ENCODE measurements around the gene ATP8A2. TPM values are rescaled to one million over a fixed set of nuclear protein-coding genes. Genes with fewer than 3 reads are reported as not detected.

ATP8A2 gene
- polyA plus RNA-seq, 3 donors, result not detected

- intact Hi-C loops (cut with micrococcal nuclease), result no loop called here
- DNase-seq, result no peak
- no peaks in the 10 kb centered on the region for H3K27me3 ChIP-seq (ENCODE audit: control insufficient read depth in 2 of 2, insufficient read depth in 2 of 2, low read length in 2 of 2)
- TF ChIP-seq CTCF (IDR thresholded peaks at IDR 0.05), result no peak
- Mint-ChIP-seq H3K9me3 (peaks cover 0 to 2% (median 0%) of the 10 kb centered on the region in 7 donors), H3K4me1 (peaks cover 7% of the 10 kb centered on the region), H3K27me3 (ENCODE audit: low read depth in 3 of 3) (peaks cover 0 to 1% (median 0%) of the 10 kb centered on the region in 3 donors), H3K36me3 (no peaks in the 10 kb centered on the region), H3K27ac (no peak overlapping the region), H3K4me3 (no peak overlapping the region)
- H3K9ac ChIP-seq (ENCODE audit: insufficient read depth, low read length, poor library complexity, severe bottlenecking), result no peak overlapping the region
- WGBS (ENCODE audit: insufficient coverage), result 81% methylated on average over 3 of the region's 5 CpGs
- no peaks in the 10 kb centered on the region for H3K79me2 ChIP-seq (ENCODE audit: insufficient read depth, low read length)
- no peak overlapping the region for H2AFZ ChIP-seq (ENCODE audit: insufficient read depth, low read depth, low read length, poor library complexity, severe bottlenecking)
- H3K4me1 ChIP-seq (ENCODE audit: control insufficient read depth in 1 of 2, insufficient read depth in 2 of 2, low read length in 2 of 2), result peaks cover 0 to 8% of the 10 kb centered on the region in 2 donors
- H4K20me1 ChIP-seq (ENCODE audit: insufficient read depth, low read length), result no peaks in the 10 kb centered on the region
- H3K27ac ChIP-seq (ENCODE audit: low read depth in 1 of 2, low read length in 2 of 2), result no peak overlapping the region
- H3K4me2 ChIP-seq (replicated peaks; ENCODE audit: extremely low read depth, low read length, poor library complexity, severe bottlenecking), result no peak overlapping the region
- no peaks in the 10 kb centered on the region for H3K36me3 ChIP-seq (replicated peaks in 1 of 2; ENCODE audit: control insufficient read depth in 1 of 2, insufficient read depth in 2 of 2, low read length in 2 of 2)
- H3K4me3 ChIP-seq (replicated peaks in 1 of 3; ENCODE audit: low read depth in 2 of 3, low read length in 3 of 3), result no peak overlapping the region
- no peaks in the 10 kb centered on the region for H3K9me3 ChIP-seq (replicated peaks in 1 of 2; ENCODE audit: control insufficient read depth in 1 of 2, insufficient read depth in 1 of 2, low read length in 2 of 2)
Measured at GRCh38 chr13:25756251-25756650, 384.5 kb downstream of the ATP8A2 start.

- Histone ChIP-seq H3K27me3 (ENCODE audit: control insufficient read depth in 2 of 2, insufficient read depth in 2 of 2, low read length in 2 of 2) (no peaks in the 10 kb centered on the region), H3K27ac (ENCODE audit: low read depth in 1 of 2, low read length in 2 of 2) (no peak overlapping the region), H3K9me3 (replicated peaks in 1 of 2; ENCODE audit: control insufficient read depth in 1 of 2, insufficient read depth in 1 of 2, low read length in 2 of 2) (no peaks in the 10 kb centered on the region), H3K4me3 (replicated peaks in 1 of 3; ENCODE audit: low read depth in 2 of 3, low read length in 3 of 3) (no peak overlapping the region), H3K4me1 (ENCODE audit: control insufficient read depth in 1 of 2, insufficient read depth in 2 of 2, low read length in 2 of 2) (peaks cover 0 to 8% of the 10 kb centered on the region in 2 donors), H3K79me2 (ENCODE audit: insufficient read depth, low read length) (no peaks in the 10 kb centered on the region), H3K4me2 (replicated peaks; ENCODE audit: extremely low read depth, low read length, poor library complexity, severe bottlenecking) (no peak overlapping the region), H2AFZ (ENCODE audit: insufficient read depth, low read depth, low read length, poor library complexity, severe bottlenecking) (no peak overlapping the region), H3K36me3 (replicated peaks in 1 of 2; ENCODE audit: control insufficient read depth in 1 of 2, insufficient read depth in 2 of 2, low read length in 2 of 2) (no peaks in the 10 kb centered on the region), H4K20me1 (ENCODE audit: insufficient read depth, low read length) (no peaks in the 10 kb centered on the region), H3K9ac (ENCODE audit: insufficient read depth, low read length, poor library complexity, severe bottlenecking) (no peak overlapping the region)
- H3K4me1 Mint-ChIP-seq, result peaks cover 7% of the 10 kb centered on the region
- TF ChIP-seq CTCF (IDR thresholded peaks at IDR 0.05), result no peak
- H3K9me3 Mint-ChIP-seq, result peaks cover 0 to 2% (median 0%) of the 10 kb centered on the region in 7 donors
- DNase-seq, result no peak
- H3K27me3 Mint-ChIP-seq (ENCODE audit: low read depth in 3 of 3), result peaks cover 0 to 1% (median 0%) of the 10 kb centered on the region in 3 donors
- H3K36me3 Mint-ChIP-seq, result no peaks in the 10 kb centered on the region
- intact Hi-C loops (cut with micrococcal nuclease), result no loop called here
- H3K4me3 Mint-ChIP-seq, result no peak overlapping the region
- no peak overlapping the region for H3K27ac Mint-ChIP-seq
- WGBS (ENCODE audit: insufficient coverage), result 100% methylated on average over 1 of the region's 8 CpGs
Measured at GRCh38 chr13:25756912-25757311, 385.1 kb downstream of the ATP8A2 start.

Measured in CD14-positive monocyte (primary cell).